ENCODE results near the gene MIAT. TPM values are rescaled to one million over a fixed set of nuclear protein-coding genes. Genes with fewer than 3 reads are reported as not detected.

MIAT gene
- total and polyA plus RNA-seq, 3 experiments from 2014 or later: 3.9 to 57.5 (median 52.2) TPM

Other genes starting within 250 kb of the MIAT start
- 10 to 100 TPM; 13.1 to 14.2 TPM for gene ASPHD2, start 228.3 kb upstream of the MIAT start, total RNA-seq
- 4.1 TPM for gene ASPHD2, start 228.3 kb upstream of the MIAT start, polyA plus RNA-seq
- gene HPS4, start 173.8 kb upstream of the MIAT start, total RNA-seq: 10 to 100 TPM; 36.7 to 36.8 TPM
- gene HPS4, start 173.8 kb upstream of the MIAT start, polyA plus RNA-seq: 18.9 TPM
- gene SRRD, start 173.7 kb upstream of the MIAT start, total RNA-seq: 10 to 100 TPM; 32.8 to 33.3 TPM
- gene SRRD, start 173.7 kb upstream of the MIAT start, polyA plus RNA-seq: 28.5 TPM
- gene TFIP11, start 145.1 kb upstream of the MIAT start, total RNA-seq: 10 to 100 TPM; 53.9 to 58.8 TPM
- 41.5 TPM for gene TFIP11, start 145.1 kb upstream of the MIAT start, polyA plus RNA-seq
- gene TPST2, start 67.5 kb upstream of the MIAT start, total RNA-seq: 10 to 100 TPM; 36.7 to 37.3 TPM
- gene TPST2, start 67.5 kb upstream of the MIAT start, polyA plus RNA-seq: 201 TPM
- not detected for gene CRYBB1, start 39.6 kb upstream of the MIAT start, total RNA-seq
- not detected for gene CRYBB1, start 39.6 kb upstream of the MIAT start, polyA plus RNA-seq
- gene CRYBA4, start 35.6 kb upstream of the MIAT start, total RNA-seq: not detected
- gene CRYBA4, start 35.6 kb upstream of the MIAT start, polyA plus RNA-seq: not detected

Data from CD8-positive, alpha-beta memory T cell (primary cell).